GM12878 (cell line): ENCODE results near the gene TMEM266. TPM values are rescaled to one million over a fixed set of nuclear protein-coding genes. Genes with fewer than 3 reads are reported as not detected.

ENCODE experiments used
- ATAC-seq: fragments of 200-7000 bp; cut with Tn5 transposase; 3 replicates; pipeline ENCODE4 v1.9.1; 2020; ENCODE audit warnings: mild to moderate bottlenecking, moderate library complexity
- BruUV-seq: library from RNA; stranded (reverse); fragments of 400-500 nt; replicated peaks from 2 replicates; lab custom pipeline; 2021; lab: Mats Ljungman, UMichigan
- CTCF ChIA-PET: fragments of 300-600 bp; sonication (Branson Sonifier 250); formaldehyde crosslinking; extraction: SDS; loops from one replicate; lab custom pipeline; 2021; ENCODE audit warnings: inconsistent platforms; lab: Yijun Ruan, JAX
- POLR2A ChIA-PET: fragments of 350-600 bp; formaldehyde crosslinking; extraction: SDS; loops from one replicate; lab custom pipeline; 2021; ENCODE audit warnings: inconsistent platforms; lab: Charles Lee
- RAD21 ChIA-PET: fragments of 300-600 bp; sonication (Branson Sonifier 250); formaldehyde crosslinking; loops from one replicate; lab custom pipeline; 2023; ENCODE audit warnings: antibody characterized with exemption; ENCODE audit not compliant: unreplicated experiment; lab: Charles Lee
- SMC1A ChIA-PET: fragments of 300-600 bp; sonication (Branson Sonifier 250); formaldehyde crosslinking; loops from one replicate; lab custom pipeline; 2023; ENCODE audit not compliant: unreplicated experiment, uncharacterized antibody; lab: Charles Lee
- DNase-seq: peaks from one replicate; pipeline ENCODE4 v3.0.0-alpha.2; 2011; ENCODE audit warnings: low read depth, low spot score
- FAIRE-seq: peaks from 3 replicates; lab custom pipeline; 2011; peaks lifted over from hg19 to GRCh38; lab: Jason Lieb, UNC
- H2AFZ ChIP-seq: 2 replicates; pipeline ENCODE4 v1.6.0; 2011; ENCODE audit warnings: low read depth, low read length, control low read depth; ENCODE audit not compliant: control insufficient read depth
- H3K27ac ChIP-seq: 2 replicates; pipeline ENCODE4 v1.5.1; 2011; ENCODE audit warnings: control low read depth; ENCODE audit not compliant: control insufficient read depth, insufficient read depth
- H3K27me3 ChIP-seq, 2 experiments: replicated peaks in 1 of 2; 2 replicates each; pipeline versions ENCODE4 v1.6.0 to v1.6.1; 2011; ENCODE audit warnings: low read length in 1 of 2; ENCODE audit not compliant: control insufficient read depth in 2 of 2, insufficient read depth in 2 of 2
- H3K36me3 ChIP-seq, 2 experiments: 2 replicates each; pipeline ENCODE4 v1.5.1; 2011; ENCODE audit warnings: low read length in 1 of 2; ENCODE audit not compliant: control insufficient read depth in 2 of 2, insufficient read depth in 2 of 2
- H3K4me1 ChIP-seq: 2 replicates; pipeline ENCODE4 v1.6.1; 2011; ENCODE audit warnings: mild to moderate bottlenecking, low read length, moderate library complexity, mixed read lengths; ENCODE audit not compliant: control insufficient read depth, insufficient read depth
- H3K4me2 ChIP-seq: 2 replicates; pipeline ENCODE4 v1.6.0; 2011; ENCODE audit warnings: control low read depth; ENCODE audit not compliant: control insufficient read depth, insufficient read depth
- H3K4me3 ChIP-seq: fragments of 200-600 bp; sonication (generic); 2 replicates; pipeline ENCODE4 v1.5.1; 2016
- H3K79me2 ChIP-seq: 2 replicates; pipeline ENCODE4 v1.6.0; 2011; ENCODE audit warnings: low read length; ENCODE audit not compliant: control insufficient read depth, insufficient read depth
- H3K9ac ChIP-seq: 2 replicates; pipeline ENCODE4 v1.8.0; 2011; ENCODE audit warnings: low read length, control low read depth, mixed read lengths; ENCODE audit not compliant: control insufficient read depth, insufficient read depth
- H3K9me3 ChIP-seq: replicated peaks from 3 replicates; pipeline ENCODE4 v1.5.1; 2011; ENCODE audit warnings: mild to moderate bottlenecking, low read length; ENCODE audit not compliant: control insufficient read depth, insufficient read depth
- H4K20me1 ChIP-seq: 2 replicates; pipeline ENCODE4 v1.6.0; 2011; ENCODE audit not compliant: control insufficient read depth, insufficient read depth
- MXI1 ChIP-seq: fragments of 150-350 bp; IDR thresholded peaks from 2 replicates; pipeline ENCODE4 v1.6.1; 2011; ENCODE audit warnings: low read depth, mild to moderate bottlenecking, inconsistent platforms, low read length, improper control_type of control experiment
- NBN ChIP-seq: fragments of 450-650 bp; IDR thresholded peaks from 2 replicates; pipeline ENCODE4 v1.6.1; 2016
- NRF1 ChIP-seq: conservative IDR thresholded peaks from 2 replicates; pipeline ENCODE4 v1.6.1; 2011; ENCODE audit warnings: mild to moderate bottlenecking, low read depth, low read length, improper control_type of control experiment
- RAD51 ChIP-seq: fragments of 450-650 bp; IDR thresholded peaks from 2 replicates; pipeline ENCODE4 v1.6.1; 2016; ENCODE audit warnings: moderate library complexity, mild to moderate bottlenecking, inconsistent platforms
- RB1 ChIP-seq: fragments of 450-650 bp; formaldehyde crosslinking; IDR thresholded peaks from 2 replicates; pipeline ENCODE4 v1.6.1; 2017; ENCODE audit warnings: mild to moderate bottlenecking, borderline replicate concordance
- SIN3A ChIP-seq: IDR thresholded peaks from 2 replicates; pipeline ENCODE4 v1.6.1; 2012; ENCODE audit warnings: low read depth, low read length, improper control_type of control experiment
- SIX5 ChIP-seq: IDR thresholded peaks from 2 replicates; pipeline ENCODE4 v1.6.1; 2011; ENCODE audit warnings: mild to moderate bottlenecking, low read depth, low read length, moderate library complexity; ENCODE audit not compliant: severe bottlenecking
- SPI1 ChIP-seq: IDR thresholded peaks from 2 replicates; pipeline ENCODE4 v1.6.1; 2011; ENCODE audit warnings: low read depth, mild to moderate bottlenecking, low read length, moderate library complexity, borderline replicate concordance; ENCODE audit not compliant: insufficient read depth
- WGBS: methylation state at CpG from one replicate; pipeline ENCODE4 v1.1.6; 2016; ENCODE audit warnings: low lambda C conversion rate; ENCODE audit not compliant: insufficient replicate concordance, insufficient coverage; ENCODE audit errors: missing lambda C conversion rate; 5-methylcytosine and 5-hydroxymethylcytosine counted together
- in situ Hi-C: fragments of 300-500 bp; cut with MboI; formaldehyde crosslinking; loops from 9 replicates; pipeline ENCODE4 v1.14.3; 2018; ENCODE audit warnings: mixed read lengths
- intact Hi-C: fragments of 100-400 bp; cut with micrococcal nuclease; formaldehyde crosslinking; loops from one replicate; pipeline ENCODE4 v1.14.2; 2022; ENCODE audit not compliant: unreplicated experiment
- polyA plus RNA-seq, 11 experiments: library from polyadenylated mRNA; depleted of rRNA in 4 of 11; unstranded in 6 of 11; stranded (reverse) in 5 of 11; fragments of >200 nt; fragmentation: Nextera tagmentation in 4 of 11; fragmentation: Illumina TruSeq in 1 of 11; extraction: Ambion mirVana in 4 of 11; extraction: Trizol in 1 of 11; gene quantifications; 1 replicate in 1 of 11; 2 replicates in 10 of 11; pipeline versions ENCODE4 v1.2.1 to v1.2.3, GENCODE V29; 2011 to 2016; ENCODE audit warnings: inconsistent platforms in 2 of 11, missing spikeins in 2 of 11, low read depth in 1 of 11
- total RNA-seq, 4 experiments: library from RNA; depleted of rRNA in 3 of 4; stranded (reverse); fragments of >200 nt in 3 of 4; fragmentation: Illumina TruSeq in 1 of 4; extraction: Trizol in 1 of 4; gene quantifications; 2 replicates each; pipeline versions ENCODE4 v1.2.1 to v1.2.3, GENCODE V29; 2013 to 2021

TMEM266 gene
- total and polyA plus RNA-seq, 10 of the 15 experiments (the other 5 are each of a cell fraction or from before 2014, with no cell fraction given), result 0.11 to 0.70 (median 0.39) TPM

DNA sequence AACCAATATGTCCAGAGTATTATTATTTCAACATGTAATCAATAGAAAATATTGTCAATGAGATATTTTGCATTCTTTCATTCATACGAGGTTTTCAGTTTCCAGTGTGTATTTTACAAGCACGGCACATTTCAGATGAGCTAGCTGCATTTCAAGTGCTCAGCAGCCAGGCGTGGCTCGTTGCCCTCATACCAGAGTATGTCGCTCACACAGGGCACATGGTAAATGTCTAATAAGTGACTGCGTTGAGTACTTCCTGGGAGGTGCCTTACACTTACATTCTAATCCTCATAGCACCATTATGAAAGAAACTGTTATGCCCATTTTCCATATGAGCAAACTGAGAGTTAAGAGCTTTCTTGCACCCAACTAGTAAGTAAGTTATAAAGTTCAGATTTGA, 47.4 kb downstream of the TMEM266 start:
- Histone ChIP-seq H3K36me3 (no peaks in the 10 kb centered on the region), H3K79me2 (no peaks in the 10 kb centered on the region), H4K20me1 (no peaks in the 10 kb centered on the region), H3K9me3 (no peaks in the 10 kb centered on the region), H3K9ac (no peak overlapping the region), H3K4me3 (no peak overlapping the region), H3K4me1 (no peaks in the 10 kb centered on the region), H3K27ac (no peak overlapping the region), H3K4me2 (no peak overlapping the region), H3K27me3 (no peaks in the 10 kb centered on the region; a peak in 1 of 4 replicates), H2AFZ (no peak overlapping the region)
- BruUV-seq, result no TSS peak
- ATAC-seq (no peak), FAIRE-seq (no peak), DNase-seq (no peak)
- ChIA-PET CTCF (no interaction called here), POLR2A (no interaction called here), RAD21 (no interaction called here), SMC1A (no interaction called here)
- in situ Hi-C loops (no loop called here), intact Hi-C loops (no loop called here)
- 37% methylated on average over 6 of the region's 6 CpGs for WGBS
- TF ChIP-seq RB1 (no peak), RAD51 (no peak), NRF1 (no peak), NBN (no peak), SIX5 (no peak), SPI1 (no peak), SIN3A (no peak), MXI1 (no peak)
